Adrenal gland (tissue), 19 donors: ENCODE data around the gene CCDC73. TPM values are rescaled to one million over a fixed set of nuclear protein-coding genes. Genes with fewer than 3 reads are reported as not detected.

ENCODE experiments used
- DNase-seq, 7 donors: peaks; one replicate each; pipeline ENCODE4 v3.0.0-alpha.2; 2019 to 2020
- H3K27ac ChIP-seq, 5 donors: fragments of 200-600 bp; sonication (generic) in 4 of 5; 1 replicate in 3 of 5; 2 replicates in 2 of 5; pipeline versions ENCODE4 v1.5.1 to v1.8.0; 2016 to 2020; ENCODE audit warnings: mild to moderate bottlenecking in 1 of 5
- H3K27me3 ChIP-seq: fragments of 200-600 bp; 2 replicates; pipeline ENCODE4 v1.8.0; 2021
- H3K36me3 ChIP-seq, 2 donors: fragments of 200-600 bp; replicated peaks in 1 of 2; 1 replicate in 1 of 2; 2 replicates in 1 of 2; pipeline versions ENCODE4 v1.5.1 to v1.8.0; 2018 to 2022
- H3K4me1 ChIP-seq, 2 donors: fragments of 200-600 bp; replicated peaks in 1 of 2; 1 replicate in 1 of 2; 2 replicates in 1 of 2; pipeline versions ENCODE4 v1.5.1 to v1.8.0; 2018 to 2021
- H3K4me3 ChIP-seq, 4 donors: fragments of 200-600 bp; sonication (generic) in 3 of 4; one replicate each; pipeline ENCODE4 v1.5.1; 2016 to 2018
- H3K9me3 ChIP-seq, 3 donors: fragments of 200-600 bp; sonication (generic) in 1 of 3; replicated peaks in 1 of 3; 1 replicate in 2 of 3; 2 replicates in 1 of 3; pipeline versions ENCODE4 v1.5.1 to v1.8.0; 2016 to 2021
- CTCF ChIP-seq, 6 experiments: fragments of 450-650 bp in 4 of 6; fragments of 200-600 bp in 2 of 6; sonication (generic) in 1 of 6; IDR thresholded peaks; 1 replicate in 5 of 6; 2 replicates in 1 of 6; pipeline versions ENCODE4 v1.5.1 to v1.8.0; 2016 to 2021; ENCODE audit warnings: antibody characterized with exemption in 6 of 6, mild to moderate bottlenecking in 2 of 6, moderate library complexity in 1 of 6
- POLR2A ChIP-seq, 2 donors: fragments of 450-650 bp; IDR thresholded peaks; one replicate each; pipeline ENCODE4 v1.6.1; 2017; ENCODE audit warnings: antibody characterized with exemption in 2 of 2, mild to moderate bottlenecking in 2 of 2, moderate library complexity in 1 of 2
- WGBS, 4 donors: extraction: QIAGEN DNeasy Blood & Tissue Kit in 2 of 4; methylation state at CpG; one replicate each; pipeline versions ENCODE4 v1.1.5 to v1.1.7; 2013 to 2017; 5-methylcytosine and 5-hydroxymethylcytosine counted together
- intact Hi-C, 2 donors: fragments of 100-400 bp; cut with DNase I; formaldehyde crosslinking; loops; one replicate each; pipeline versions ENCODE4 v1.14.1 to v1.15.0; 2022 to 2023
- long read RNA-seq, 10 donors: library from polyadenylated mRNA in 3 of 10; unstranded in 2 of 10; stranded (forward) in 1 of 10; transcript quantifications; one replicate each; pipeline ENCODE4 v2.0.0 and lab custom pipeline, GENCODE V29; 2021 to 2026
- polyA plus RNA-seq, 3 donors: library from polyadenylated mRNA; stranded (reverse); fragments of 200-250 nt in 2 of 3; fragments of 350-450 nt in 1 of 3; fragmentation: Illumina TruSeq in 1 of 3; extraction: RNeasy Lipid Tissue Mini Kit (QIAGEN cat#74804) in 1 of 3; gene quantifications; one replicate each; pipeline ENCODE4 v1.2.3, GENCODE V29; 2013 to 2014
- total RNA-seq, 9 donors: library from RNA; depleted of rRNA in 4 of 9; stranded (reverse); fragments of >200 nt in 4 of 9; fragments of 120-200 nt in 1 of 9; fragmentation: NEBNext Ultra II Directional in 1 of 9; extraction: Animal tissue kit (Norgen Biotek cat#: 25700) in 1 of 9; gene quantifications; one replicate each; pipeline versions ENCODE4 v1.1.0 to v1.2.4, GENCODE V29; 2013 to 2023
- donor health status: healthy with polysubstance abuse.
- donor health status: Bipolar disorder and iron deficiency.
- donor health status: DM: yes; HTN: yes; CAD: no.
- donor health status: DM: no; HTN: no; CAD: no.
- donor health status: DM: no; HTN: no; CAD: no.
- donor health status: DM: yes; HTN: yes; CAD: no.

Gene CCDC73
- 1 to 10 TPM in 1 of 9 donors, under 1 TPM in 5, not detected in 3; 0.07 to 1.6 (median 0.26) TPM for total RNA-seq
- under 1 TPM in 2 of 3 donors, not detected in 1; 0.16 to 0.27 TPM for polyA plus RNA-seq
- long read RNA-seq, donor 1: 0 reads
- long read RNA-seq, donor 2, partial matches to known transcripts: 9 of 9 reads
- long read RNA-seq, donor 2, other reads (novel, unspliced or antisense): 0 of 9 reads
- long read RNA-seq, donor 3: 0 reads
- long read RNA-seq, donor 4, partial matches to known transcripts: 2 of 2 reads
- long read RNA-seq, donor 4, other reads (novel, unspliced or antisense): 0 of 2 reads
- long read RNA-seq, donor 5: 0 reads
- long read RNA-seq, donor 6: 0 reads
- long read RNA-seq, donor 7: 0 reads
- long read RNA-seq, donor 8: 0 reads
- long read RNA-seq, donor 9: 0 reads
- long read RNA-seq, donor 10: 0 reads

- no peaks in the 10 kb centered on the region for H3K9me3 ChIP-seq
- WGBS, 4 donors: 88 to 96% (median 90%) methylated on average over 11 to 12 of the region's 12 CpGs
- DNase-seq: no peak
- intact Hi-C loops: loop anchor here in 1 of 2 donors (5.0 kb wide), 1 partner anchor 472 kb away; no protein-coding TSS in a partner anchor
- H3K4me1 ChIP-seq: peaks cover 0 to 7% of the 10 kb centered on the region in 2 donors
- no peaks in the 10 kb centered on the region for H3K36me3 ChIP-seq
- no peaks in the 10 kb centered on the region for H3K27me3 ChIP-seq
- no peak within 1 kb of the TSS for H3K4me3 ChIP-seq
- no peak within 1 kb of the TSS for H3K27ac ChIP-seq
- no peak for TF ChIP-seq POLR2A (IDR thresholded peaks at IDR 0.05)
- TF ChIP-seq CTCF (IDR thresholded peaks at IDR 0.05): no peak
Measured at GRCh38 chr11:32794439-32794838, at the start of gene CCDC73. Gene CCDC73 (minus strand): TSS chr11:32794662. CDS start chr11:32760243, 34,419 bp downstream.

DNA sequence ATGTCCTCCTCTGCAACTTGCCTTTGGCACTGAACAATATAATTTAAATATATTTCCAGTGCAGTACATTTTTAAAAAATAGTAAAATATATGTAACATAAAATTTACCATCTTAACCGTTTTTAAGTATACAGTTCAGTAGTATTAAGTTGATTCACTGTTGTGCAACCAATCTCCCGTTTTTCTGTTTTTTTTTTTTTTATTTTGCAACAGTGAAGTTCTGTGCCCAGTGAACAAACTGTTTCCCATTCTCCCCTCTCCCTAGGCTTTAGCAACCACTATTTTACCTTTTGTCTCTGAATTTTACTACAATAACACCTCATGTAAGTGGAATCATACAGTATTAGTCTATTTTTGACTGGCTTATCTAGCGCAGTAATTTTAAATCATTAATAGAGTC lies 49.1 kb upstream of the CCDC73 start:
- H3K27me3 ChIP-seq: no peaks in the 10 kb centered on the region
- no peak overlapping the region for H3K27ac ChIP-seq
- 75 to 82% (median 79%) methylated on average over 3 of the region's 3 CpGs for WGBS, 4 donors
- no peaks in the 10 kb centered on the region for H3K36me3 ChIP-seq
- intact Hi-C loops: no loop called here
- H3K4me3 ChIP-seq: no peak overlapping the region
- peaks cover 0 to 4% (median 0%) of the 10 kb centered on the region in 3 donors for H3K9me3 ChIP-seq
- H3K4me1 ChIP-seq: no peaks in the 10 kb centered on the region
- TF ChIP-seq CTCF (IDR thresholded peaks at IDR 0.05) (no peak), POLR2A (IDR thresholded peaks at IDR 0.05) (no peak)
- no peak for DNase-seq

- intact Hi-C loops: no loop called here
- no peak for DNase-seq
- Histone ChIP-seq H3K27ac (no peak overlapping the region), H3K36me3 (no peaks in the 10 kb centered on the region), H3K4me1 (no peaks in the 10 kb centered on the region), H3K27me3 (no peaks in the 10 kb centered on the region), H3K9me3 (peaks cover 0 to 4% (median 0%) of the 10 kb centered on the region in 3 donors), H3K4me3 (no peak overlapping the region)
- TF ChIP-seq CTCF (IDR thresholded peaks at IDR 0.05) (no peak), POLR2A (IDR thresholded peaks at IDR 0.05) (no peak)
- WGBS, 4 donors: 80 to 93% (median 88%) methylated on average over 2 of the region's 2 CpGs
Measured at GRCh38 chr11:32840587-32840986, 46.1 kb upstream of the CCDC73 start.

- H3K9me3 ChIP-seq: peaks cover 0 to 4% (median 0%) of the 10 kb centered on the region in 3 donors
- H3K4me1 ChIP-seq: no peaks in the 10 kb centered on the region
- intact Hi-C loops: no loop called here
- no peak overlapping the region for H3K4me3 ChIP-seq
- no peaks in the 10 kb centered on the region for H3K36me3 ChIP-seq
- DNase-seq: no peak
- H3K27ac ChIP-seq: no peak overlapping the region
- TF ChIP-seq POLR2A (IDR thresholded peaks at IDR 0.05) (no peak), CTCF (IDR thresholded peaks at IDR 0.05) (no peak)
- 90 to 99% (median 94%) methylated on average over 2 of the region's 2 CpGs for WGBS, 4 donors
- no peaks in the 10 kb centered on the region for H3K27me3 ChIP-seq
Measured at GRCh38 chr11:32839308-32839707, 44.8 kb upstream of the CCDC73 start.
